Stimulated activated naive CD4-positive, alpha-beta T cell treated with Interleukin-2 at 50 U/mL for 16 hours (primary cell): Measurements from ENCODE around the gene ARHGEF5.
"Not testable (repeated sequence)": the region's sequence is repeated elsewhere in the genome, so short reads cannot be mapped to it uniquely, and the experiment has no call there.

Source experiments
- DNase-seq: peaks from one replicate; lab custom pipeline; 2025; lab: John Stamatoyannopoulos, UW

The ARHGEF5 gene

GRCh38 chr7:144355176-144355822, at the start of gene ARHGEF5:
ARHGEF5 (plus strand) TSS chr7:144355402; CDS start chr7:144362670, 7,268 bp downstream.
- not testable (repeated sequence) for DNase-seq

GRCh38 chr7:144309702-144310101, 45.5 kb upstream of the ARHGEF5 start:
- DNase-seq = not testable (repeated sequence)

GRCh38 chr7:144311218-144311617, 44.0 kb upstream of the ARHGEF5 start:
- not testable (repeated sequence) for DNase-seq

- not testable (repeated sequence) for DNase-seq
Observed at GRCh38 chr7:144311872-144312469, 43.2 kb upstream of the ARHGEF5 start, which contains the start of gene OR2A1. OR2A1 (plus strand) TSS chr7:144312419; CDS start chr7:144318125, 5,706 bp downstream.

- DNase-seq = not testable (repeated sequence)
Observed at GRCh38 chr7:144317537-144317936, 37.7 kb upstream of the ARHGEF5 start.

- not testable (repeated sequence) for DNase-seq
Observed at GRCh38 chr7:144319547-144319946, 35.7 kb upstream of the ARHGEF5 start.

GRCh38 chr7:144321677-144322206, 33.5 kb upstream of the ARHGEF5 start:
- DNase-seq = not testable (repeated sequence)

- not testable (repeated sequence) for DNase-seq
Observed at GRCh38 chr7:144323359-144323758, 31.8 kb upstream of the ARHGEF5 start.

GRCh38 chr7:144325868-144326267, 29.3 kb upstream of the ARHGEF5 start:
- DNase-seq = not testable (repeated sequence)

GRCh38 chr7:144330044-144330443, 25.2 kb upstream of the ARHGEF5 start:
- DNase-seq = not testable (repeated sequence)

- DNase-seq = not testable (repeated sequence)
Observed at GRCh38 chr7:144331221-144331995, 23.8 kb upstream of the ARHGEF5 start.

- DNase-seq = not testable (repeated sequence)
Observed at GRCh38 chr7:144331996-144332288, 23.3 kb upstream of the ARHGEF5 start.

- DNase-seq = not testable (repeated sequence)
Observed at GRCh38 chr7:144348625-144349024, 6.6 kb upstream of the ARHGEF5 start.

- not testable (repeated sequence) for DNase-seq
Observed at GRCh38 chr7:144351667-144352066, 3.5 kb upstream of the ARHGEF5 start.

- DNase-seq = not testable (repeated sequence)
Observed at GRCh38 chr7:144356185-144356584, 983 bp downstream of the ARHGEF5 start.

GRCh38 chr7:144356860-144357259, 1.7 kb downstream of the ARHGEF5 start:
- not testable (repeated sequence) for DNase-seq

GRCh38 chr7:144362061-144362460, 6.9 kb downstream of the ARHGEF5 start:
- not testable (repeated sequence) for DNase-seq

- DNase-seq = not testable (repeated sequence)
Observed at GRCh38 chr7:144365523-144365922, 10.3 kb downstream of the ARHGEF5 start.

- not testable (repeated sequence) for DNase-seq
Observed at GRCh38 chr7:144367250-144367649, 12.0 kb downstream of the ARHGEF5 start.

GRCh38 chr7:144369221-144369620, 14.0 kb downstream of the ARHGEF5 start:
- not testable (repeated sequence) for DNase-seq

GRCh38 chr7:144378651-144379050, 23.4 kb downstream of the ARHGEF5 start:
- no peak for DNase-seq

GRCh38 chr7:144379776-144380384, 24.7 kb downstream of the ARHGEF5 start:
- DNase-seq = no peak
